Measurements from ENCODE around the gene C1orf50.

C1orf50 gene

DNA sequence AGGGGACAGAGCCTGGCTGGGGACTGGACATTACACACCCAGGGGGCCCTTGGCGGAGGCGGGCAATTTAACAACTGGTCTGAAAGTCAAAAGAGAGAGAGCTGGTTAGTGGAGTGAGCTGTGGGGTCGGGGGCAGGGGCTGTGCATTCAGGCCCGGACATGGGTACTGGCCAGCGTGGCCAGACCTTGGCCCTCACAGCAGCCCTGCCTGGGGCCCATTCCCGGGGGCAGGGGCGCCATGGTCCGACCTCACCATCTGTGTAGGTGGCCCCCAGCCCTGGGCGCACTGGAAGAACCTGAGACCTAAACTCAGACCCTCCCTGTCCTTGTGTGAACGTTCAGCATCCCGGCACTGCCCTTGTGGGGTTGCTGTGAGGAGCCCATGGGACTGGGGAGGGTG is 32.0 kb upstream of the C1orf50 start:
- H3K4me1 Mint-ChIP-seq, result peaks cover 7% of the 10 kb centered on the region
- TF ChIP-seq, protein P1, sequence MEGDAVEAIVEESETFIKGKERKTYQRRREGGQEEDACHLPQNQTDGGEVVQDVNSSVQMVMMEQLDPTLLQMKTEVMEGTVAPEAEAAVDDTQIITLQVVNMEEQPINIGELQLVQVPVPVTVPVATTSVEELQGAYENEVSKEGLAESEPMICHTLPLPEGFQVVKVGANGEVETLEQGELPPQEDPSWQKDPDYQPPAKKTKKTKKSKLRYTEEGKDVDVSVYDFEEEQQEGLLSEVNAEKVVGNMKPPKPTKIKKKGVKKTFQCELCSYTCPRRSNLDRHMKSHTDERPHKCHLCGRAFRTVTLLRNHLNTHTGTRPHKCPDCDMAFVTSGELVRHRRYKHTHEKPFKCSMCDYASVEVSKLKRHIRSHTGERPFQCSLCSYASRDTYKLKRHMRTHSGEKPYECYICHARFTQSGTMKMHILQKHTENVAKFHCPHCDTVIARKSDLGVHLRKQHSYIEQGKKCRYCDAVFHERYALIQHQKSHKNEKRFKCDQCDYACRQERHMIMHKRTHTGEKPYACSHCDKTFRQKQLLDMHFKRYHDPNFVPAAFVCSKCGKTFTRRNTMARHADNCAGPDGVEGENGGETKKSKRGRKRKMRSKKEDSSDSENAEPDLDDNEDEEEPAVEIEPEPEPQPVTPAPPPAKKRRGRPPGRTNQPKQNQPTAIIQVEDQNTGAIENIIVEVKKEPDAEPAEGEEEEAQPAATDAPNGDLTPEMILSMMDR (IDR thresholded peaks at IDR 0.05; ENCODE audit: unreplicated experiment in 3 of 3), result no peak
- no peaks in the 10 kb centered on the region for H3K9me3 Mint-ChIP-seq
- H3K36me3 Mint-ChIP-seq (ENCODE audit: low read depth), result no peaks in the 10 kb centered on the region
- peaks cover 3% of the 10 kb centered on the region for H3K27me3 Mint-ChIP-seq (ENCODE audit: low read depth)
- H3K27ac Mint-ChIP-seq, result peak overlapping the region in 2 of 3 experiments; percentile 29 to 60
- no peak overlapping the region for H3K4me3 Mint-ChIP-seq

DNA sequence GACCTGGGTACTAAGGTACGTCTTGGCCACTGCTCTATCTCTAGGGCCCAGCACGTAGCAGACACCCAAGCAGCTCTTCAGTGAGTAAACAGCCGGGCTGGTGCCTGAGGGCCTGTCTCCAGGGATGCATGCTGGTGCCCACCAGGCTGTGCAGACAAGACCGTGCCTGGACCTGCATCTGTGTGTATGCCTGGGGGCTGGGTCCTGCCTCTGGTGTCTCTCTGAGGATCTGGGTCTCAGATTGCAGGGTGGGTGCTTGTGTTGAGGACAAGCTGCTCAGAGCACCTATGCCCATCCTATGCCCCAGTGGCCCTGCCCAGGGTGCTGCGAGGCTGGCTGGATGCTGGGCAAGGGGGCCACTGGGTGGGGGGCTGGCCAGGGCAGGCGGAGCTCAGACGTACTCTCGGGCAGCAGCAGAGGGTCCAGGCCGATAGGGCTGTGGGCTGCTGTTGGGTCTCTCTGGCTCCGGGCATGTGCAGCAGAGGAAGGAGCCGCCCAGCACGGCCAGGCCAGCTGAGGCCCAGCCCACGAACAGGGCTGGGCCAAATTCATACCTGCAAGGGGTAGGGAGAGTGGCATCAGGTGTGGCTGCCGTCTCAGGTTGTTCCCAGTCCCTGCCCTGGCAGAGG is 31.5 kb upstream of the C1orf50 start:
- Mint-ChIP-seq H3K4me1 (peaks cover 11% of the 10 kb centered on the region), H3K4me3 (no peak overlapping the region), H3K9me3 (no peaks in the 10 kb centered on the region), H3K27ac (no peak overlapping the region), H3K27me3 (ENCODE audit: low read depth) (peaks cover 3% of the 10 kb centered on the region), H3K36me3 (ENCODE audit: low read depth) (no peaks in the 10 kb centered on the region)
- TF ChIP-seq, protein P1 (IDR thresholded peaks at IDR 0.05; ENCODE audit: unreplicated experiment in 3 of 3), result no peak

DNA sequence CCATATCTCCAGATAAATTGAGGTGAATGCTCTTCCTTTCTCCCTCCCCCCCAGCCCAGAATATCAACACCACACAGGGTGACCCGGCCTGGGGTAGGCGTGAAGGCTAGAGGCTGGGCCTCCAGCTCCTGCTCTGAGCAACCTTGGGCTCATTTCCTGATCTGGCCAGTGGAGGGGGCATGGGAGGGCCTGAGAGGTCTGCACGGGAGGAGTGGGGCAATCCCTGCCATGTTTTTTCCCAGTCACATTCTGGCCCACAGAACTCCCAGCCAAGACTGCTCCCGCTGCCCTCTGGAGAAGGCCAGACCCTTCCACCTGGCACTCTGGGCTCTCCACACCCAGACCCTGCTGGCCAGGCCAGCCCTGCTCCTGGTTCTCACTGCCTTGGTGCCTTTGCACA is 30.9 kb upstream of the C1orf50 start:
- Mint-ChIP-seq H3K27me3 (ENCODE audit: low read depth) (peaks cover 3% of the 10 kb centered on the region), H3K36me3 (ENCODE audit: low read depth) (no peaks in the 10 kb centered on the region), H3K27ac (no peak overlapping the region), H3K4me3 (no peak overlapping the region), H3K4me1 (peaks cover 17% of the 10 kb centered on the region), H3K9me3 (no peaks in the 10 kb centered on the region)
- TF ChIP-seq, protein P1 (IDR thresholded peaks at IDR 0.05; ENCODE audit: unreplicated experiment in 3 of 3), result peak in 1 of 3 experiments; percentile 17

DNA sequence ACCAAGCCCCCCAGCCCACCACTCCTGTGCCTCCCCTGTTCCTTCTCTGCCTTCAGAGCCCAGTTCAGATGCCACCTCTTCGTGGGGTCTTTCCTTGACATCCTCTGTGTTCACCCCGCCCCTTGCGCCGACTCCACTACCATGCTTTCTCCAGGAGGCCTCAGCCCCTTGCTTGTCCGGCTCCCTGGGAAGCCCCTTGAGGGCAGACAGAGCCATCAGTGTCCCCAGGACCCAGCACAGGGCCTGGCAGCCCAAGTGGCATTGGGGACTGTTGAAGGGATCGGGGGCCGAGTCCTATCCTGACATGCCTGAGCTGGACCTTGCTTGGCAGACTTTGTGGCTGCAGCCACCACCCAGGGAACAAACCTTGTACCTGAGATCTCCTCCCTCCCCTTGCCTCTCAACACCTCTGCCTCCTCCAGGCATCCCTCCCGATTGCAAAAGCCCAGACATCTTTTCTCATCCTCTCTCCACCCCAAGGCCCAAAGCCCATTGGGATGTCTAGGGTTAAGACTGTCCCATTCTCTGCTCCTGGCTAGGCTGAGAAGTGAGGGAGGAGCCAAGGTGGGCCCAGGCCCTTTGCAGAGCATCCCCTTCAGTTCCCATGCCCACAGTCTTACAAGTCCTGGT is 30.4 kb upstream of the C1orf50 start:
- Mint-ChIP-seq H3K36me3 (ENCODE audit: low read depth) (no peaks in the 10 kb centered on the region), H3K4me1 (peaks cover 22% of the 10 kb centered on the region), H3K27ac (peak overlapping the region in 1 of 3 experiments; percentile 17), H3K9me3 (no peaks in the 10 kb centered on the region), H3K4me3 (no peak overlapping the region), H3K27me3 (ENCODE audit: low read depth) (no peaks in the 10 kb centered on the region)
- TF ChIP-seq, protein P1 (IDR thresholded peaks at IDR 0.05; ENCODE audit: unreplicated experiment in 3 of 3), result no peak

DNA sequence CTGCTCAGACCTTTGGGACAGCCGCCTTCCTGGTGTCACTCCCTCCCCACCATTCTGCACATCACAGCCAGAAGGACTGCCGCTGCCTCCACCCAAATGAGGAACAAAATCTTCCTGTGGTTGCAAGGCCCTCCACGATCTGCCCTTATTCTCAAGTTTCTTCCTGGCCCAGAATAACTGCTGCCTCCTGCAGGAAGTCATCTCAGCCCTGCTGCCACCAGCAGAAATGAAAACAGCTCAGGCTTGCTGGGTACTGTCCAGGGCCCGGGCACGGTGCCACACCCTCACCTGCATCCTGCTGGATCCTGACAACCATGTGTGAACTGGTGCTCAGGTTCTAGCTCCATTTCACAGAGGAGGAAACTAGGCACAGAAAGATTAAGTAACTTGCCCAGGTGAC is 29.8 kb upstream of the C1orf50 start:
- H3K36me3 Mint-ChIP-seq (ENCODE audit: low read depth), result no peaks in the 10 kb centered on the region
- TF ChIP-seq, protein P1 (IDR thresholded peaks at IDR 0.05; ENCODE audit: unreplicated experiment in 3 of 3), result no peak
- no peak overlapping the region for H3K4me3 Mint-ChIP-seq
- no peaks in the 10 kb centered on the region for H3K9me3 Mint-ChIP-seq
- H3K27me3 Mint-ChIP-seq (ENCODE audit: low read depth), result no peaks in the 10 kb centered on the region
- peak overlapping the region in 1 of 3 experiments; percentile 17 for H3K27ac Mint-ChIP-seq
- H3K4me1 Mint-ChIP-seq, result peaks cover 26% of the 10 kb centered on the region

Data from nephron (organoid).